ENCODE data around the gene CACNA1E.
"Not testable (repeated sequence)": the region's sequence is repeated elsewhere in the genome, so short reads cannot be mapped to it uniquely, and the experiment has no call there.

The CACNA1E gene

GRCh38 chr1:181514298-181515290 is 31.3 kb downstream of the CACNA1E start:
- no peak overlapping the region for H3K4me2 ChIP-seq

GRCh38 chr1:181516706-181517105 is 33.4 kb downstream of the CACNA1E start:
- Histone ChIP-seq H3K4me1 (no peaks in the 10 kb centered on the region), H3K9ac (no peak overlapping the region), H3K9me3 (no peaks in the 10 kb centered on the region), H3K4me3 (no peak overlapping the region), H4K20me1 (no peaks in the 10 kb centered on the region), H3K27ac (no peak overlapping the region), H3K36me3 (no peaks in the 10 kb centered on the region), H3K27me3 (no peaks in the 10 kb centered on the region), H3K4me2 (no peak overlapping the region)
- TF ChIP-seq Cebpa-rat (IDR thresholded peaks at IDR 0.05) = no peak

More at GRCh38 chr1:181514298-181515290, 31.3 kb downstream of the CACNA1E start:
- H3K36me3 ChIP-seq = no peaks in the 10 kb centered on the region
- no peaks in the 10 kb centered on the region for H3K27me3 ChIP-seq
- H3K4me1 ChIP-seq = no peaks in the 10 kb centered on the region
- no peaks in the 10 kb centered on the region for H3K9me3 ChIP-seq
- H3K4me3 ChIP-seq = no peak overlapping the region
- no peak overlapping the region for H3K27ac ChIP-seq
- H4K20me1 ChIP-seq = no peaks in the 10 kb centered on the region
- TF ChIP-seq Cebpa-rat (IDR thresholded peaks at IDR 0.05) = no peak
- no peak overlapping the region for H3K9ac ChIP-seq

- H3K9me3 ChIP-seq = no peaks in the 10 kb centered on the region
- no peak overlapping the region for H3K4me2 ChIP-seq
- H3K9ac ChIP-seq = no peak overlapping the region
- H4K20me1 ChIP-seq = no peaks in the 10 kb centered on the region
- H3K4me3 ChIP-seq = no peak overlapping the region
- no peaks in the 10 kb centered on the region for H3K36me3 ChIP-seq
- H3K27me3 ChIP-seq = no peaks in the 10 kb centered on the region
- no peak for TF ChIP-seq Cebpa-rat (IDR thresholded peaks at IDR 0.05)
- H3K27ac ChIP-seq = no peak overlapping the region
- H3K4me1 ChIP-seq = no peaks in the 10 kb centered on the region
These were observed 34.0 kb downstream of the CACNA1E start for GRCh38 chr1:181517181-181517875.

GRCh38 chr1:181518152-181518551 is 34.8 kb downstream of the CACNA1E start:
- H3K4me1 ChIP-seq = no peaks in the 10 kb centered on the region
- H3K4me2 ChIP-seq = no peak overlapping the region
- no peaks in the 10 kb centered on the region for H3K27me3 ChIP-seq
- H3K4me3 ChIP-seq = no peak overlapping the region
- no peak overlapping the region for H3K27ac ChIP-seq
- H4K20me1 ChIP-seq = no peaks in the 10 kb centered on the region
- no peak overlapping the region for H3K9ac ChIP-seq
- no peaks in the 10 kb centered on the region for H3K9me3 ChIP-seq
- no peaks in the 10 kb centered on the region for H3K36me3 ChIP-seq
- no peak for TF ChIP-seq Cebpa-rat (IDR thresholded peaks at IDR 0.05)

- no peak overlapping the region for H3K4me3 ChIP-seq
- no peaks in the 10 kb centered on the region for H4K20me1 ChIP-seq
- H3K9ac ChIP-seq = no peak overlapping the region
- H3K36me3 ChIP-seq = no peaks in the 10 kb centered on the region
- H3K9me3 ChIP-seq = no peaks in the 10 kb centered on the region
- H3K4me1 ChIP-seq = no peaks in the 10 kb centered on the region
- H3K27ac ChIP-seq = no peak overlapping the region
- no peaks in the 10 kb centered on the region for H3K27me3 ChIP-seq
- no peak overlapping the region for H3K4me2 ChIP-seq
- no peak for TF ChIP-seq Cebpa-rat (IDR thresholded peaks at IDR 0.05)
These were observed 39.5 kb downstream of the CACNA1E start for GRCh38 chr1:181522864-181523263.

- H3K36me3 ChIP-seq = no peaks in the 10 kb centered on the region
- H3K27me3 ChIP-seq = no peaks in the 10 kb centered on the region
- peaks cover 22% of the 10 kb centered on the region for H3K9me3 ChIP-seq
- H4K20me1 ChIP-seq = no peaks in the 10 kb centered on the region
- no peak overlapping the region for H3K4me3 ChIP-seq
- no peak overlapping the region for H3K4me2 ChIP-seq
- no peak overlapping the region for H3K27ac ChIP-seq
- H3K9ac ChIP-seq = no peak overlapping the region
- no peaks in the 10 kb centered on the region for H3K4me1 ChIP-seq
- no peak for TF ChIP-seq Cebpa-rat (IDR thresholded peaks at IDR 0.05)
These were observed 41.9 kb downstream of the CACNA1E start for GRCh38 chr1:181525104-181525721.

- H3K4me2 ChIP-seq, H3K4me1 ChIP-seq, H4K20me1 ChIP-seq, H3K9ac ChIP-seq, H3K27me3 ChIP-seq, H3K36me3 ChIP-seq, H3K4me3 ChIP-seq, H3K27ac ChIP-seq: not testable (repeated sequence)
- H3K9me3 ChIP-seq = peaks cover 22% of the 10 kb centered on the region
These were observed 44.9 kb downstream of the CACNA1E start for GRCh38 chr1:181528241-181528640.

- Histone ChIP-seq H3K27me3 (no peaks in the 10 kb centered on the region), H3K9me3 (peaks cover 22% of the 10 kb centered on the region), H3K27ac (no peak overlapping the region), H4K20me1 (no peaks in the 10 kb centered on the region), H3K4me3 (no peak overlapping the region), H3K36me3 (no peaks in the 10 kb centered on the region), H3K4me1 (no peaks in the 10 kb centered on the region), H3K9ac (no peak overlapping the region), H3K4me2 (no peak overlapping the region)
- TF ChIP-seq Cebpa-rat (IDR thresholded peaks at IDR 0.05) = no peak
These were observed 48.1 kb downstream of the CACNA1E start for GRCh38 chr1:181531441-181531840.

GRCh38 chr1:181531951-181532600 is 48.8 kb downstream of the CACNA1E start:
- TF ChIP-seq Cebpa-rat (IDR thresholded peaks at IDR 0.05) = no peak
- no peaks in the 10 kb centered on the region for H3K27me3 ChIP-seq
- H3K4me2 ChIP-seq = no peak overlapping the region
- H4K20me1 ChIP-seq = no peaks in the 10 kb centered on the region
- no peaks in the 10 kb centered on the region for H3K36me3 ChIP-seq
- H3K4me3 ChIP-seq = no peak overlapping the region
- H3K4me1 ChIP-seq = no peaks in the 10 kb centered on the region
- H3K27ac ChIP-seq = no peak overlapping the region
- peaks cover 22% of the 10 kb centered on the region for H3K9me3 ChIP-seq
- H3K9ac ChIP-seq = no peak overlapping the region
